Measurements from ENCODE around the gene SASS6.

DNA sequence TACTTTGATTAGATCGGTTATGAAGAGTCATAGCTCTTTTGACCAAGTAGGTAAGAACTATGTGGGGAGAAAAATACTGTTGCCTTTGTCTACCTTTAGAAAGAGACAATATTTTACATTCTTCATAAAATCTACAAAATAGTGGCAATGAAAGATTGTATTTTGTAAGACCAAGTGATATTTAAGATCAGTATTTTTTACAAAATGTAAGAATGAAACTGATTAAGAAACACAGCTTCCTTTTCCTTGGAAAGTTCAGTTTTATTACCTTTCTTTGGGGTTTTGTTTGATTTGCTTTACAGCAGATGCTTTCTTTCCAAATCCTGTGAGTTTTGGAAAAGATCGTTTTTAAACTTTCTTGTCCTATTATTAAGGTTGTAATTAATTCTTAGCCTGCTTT is 93.1 kb downstream of the SASS6 start:
- TF ChIP-seq, protein P1, sequence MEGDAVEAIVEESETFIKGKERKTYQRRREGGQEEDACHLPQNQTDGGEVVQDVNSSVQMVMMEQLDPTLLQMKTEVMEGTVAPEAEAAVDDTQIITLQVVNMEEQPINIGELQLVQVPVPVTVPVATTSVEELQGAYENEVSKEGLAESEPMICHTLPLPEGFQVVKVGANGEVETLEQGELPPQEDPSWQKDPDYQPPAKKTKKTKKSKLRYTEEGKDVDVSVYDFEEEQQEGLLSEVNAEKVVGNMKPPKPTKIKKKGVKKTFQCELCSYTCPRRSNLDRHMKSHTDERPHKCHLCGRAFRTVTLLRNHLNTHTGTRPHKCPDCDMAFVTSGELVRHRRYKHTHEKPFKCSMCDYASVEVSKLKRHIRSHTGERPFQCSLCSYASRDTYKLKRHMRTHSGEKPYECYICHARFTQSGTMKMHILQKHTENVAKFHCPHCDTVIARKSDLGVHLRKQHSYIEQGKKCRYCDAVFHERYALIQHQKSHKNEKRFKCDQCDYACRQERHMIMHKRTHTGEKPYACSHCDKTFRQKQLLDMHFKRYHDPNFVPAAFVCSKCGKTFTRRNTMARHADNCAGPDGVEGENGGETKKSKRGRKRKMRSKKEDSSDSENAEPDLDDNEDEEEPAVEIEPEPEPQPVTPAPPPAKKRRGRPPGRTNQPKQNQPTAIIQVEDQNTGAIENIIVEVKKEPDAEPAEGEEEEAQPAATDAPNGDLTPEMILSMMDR (IDR thresholded peaks at IDR 0.05): no peak
- no peak for TF ChIP-seq POLR2A (IDR thresholded peaks at IDR 0.05)

Data from Peyer's patch (tissue), 4 donors.